Measurements from ENCODE around the gene TRPM3.

The TRPM3 gene

GRCh38 chr9:70578720-70579119 lies 542.7 kb downstream of the TRPM3 start:
- ATAC-seq (ENCODE audit: low read depth) (no peak), DNase-seq (ENCODE audit: low spot score) (no peak)
- H3K36me3 ChIP-seq (ENCODE audit: low read depth) = no peaks in the 10 kb centered on the region
- H3K27me3 ChIP-seq (ENCODE audit: insufficient read depth, poor library complexity, severe bottlenecking) = no peaks in the 10 kb centered on the region
- H3K4me1 ChIP-seq (ENCODE audit: insufficient read depth, poor library complexity, severe bottlenecking) = peaks cover 8% of the 10 kb centered on the region
- H3K9me3 ChIP-seq (ENCODE audit: severe bottlenecking) = no peaks in the 10 kb centered on the region
- no peak overlapping the region for H3K4me3 ChIP-seq (ENCODE audit: severe bottlenecking)
- TF ChIP-seq, protein P1, sequence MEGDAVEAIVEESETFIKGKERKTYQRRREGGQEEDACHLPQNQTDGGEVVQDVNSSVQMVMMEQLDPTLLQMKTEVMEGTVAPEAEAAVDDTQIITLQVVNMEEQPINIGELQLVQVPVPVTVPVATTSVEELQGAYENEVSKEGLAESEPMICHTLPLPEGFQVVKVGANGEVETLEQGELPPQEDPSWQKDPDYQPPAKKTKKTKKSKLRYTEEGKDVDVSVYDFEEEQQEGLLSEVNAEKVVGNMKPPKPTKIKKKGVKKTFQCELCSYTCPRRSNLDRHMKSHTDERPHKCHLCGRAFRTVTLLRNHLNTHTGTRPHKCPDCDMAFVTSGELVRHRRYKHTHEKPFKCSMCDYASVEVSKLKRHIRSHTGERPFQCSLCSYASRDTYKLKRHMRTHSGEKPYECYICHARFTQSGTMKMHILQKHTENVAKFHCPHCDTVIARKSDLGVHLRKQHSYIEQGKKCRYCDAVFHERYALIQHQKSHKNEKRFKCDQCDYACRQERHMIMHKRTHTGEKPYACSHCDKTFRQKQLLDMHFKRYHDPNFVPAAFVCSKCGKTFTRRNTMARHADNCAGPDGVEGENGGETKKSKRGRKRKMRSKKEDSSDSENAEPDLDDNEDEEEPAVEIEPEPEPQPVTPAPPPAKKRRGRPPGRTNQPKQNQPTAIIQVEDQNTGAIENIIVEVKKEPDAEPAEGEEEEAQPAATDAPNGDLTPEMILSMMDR (IDR thresholded peaks at IDR 0.05; ENCODE audit: poor library complexity, severe bottlenecking) = no peak
- H3K27ac ChIP-seq (ENCODE audit: poor library complexity, severe bottlenecking) = no peak overlapping the region

DNA sequence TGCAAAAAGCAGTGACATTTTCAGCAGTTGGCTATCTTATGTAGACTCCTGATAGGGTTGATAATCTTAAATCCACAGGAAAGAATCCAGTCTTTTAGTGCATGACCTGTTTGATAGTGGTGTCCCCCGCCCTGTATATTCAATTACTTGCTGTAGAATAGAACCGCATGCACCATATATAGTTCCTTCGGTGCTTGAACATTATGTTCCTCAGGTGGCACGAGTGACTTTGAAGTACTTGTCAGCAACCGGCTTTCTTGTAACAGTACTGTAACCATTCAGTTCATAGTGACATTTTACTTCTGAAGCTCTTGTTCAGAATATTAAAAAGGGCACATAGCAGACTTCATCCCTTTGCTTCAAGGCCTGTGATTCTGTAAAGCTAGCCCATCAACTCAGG lies 543.8 kb downstream of the TRPM3 start:
- no peak for DNase-seq (ENCODE audit: low spot score)
- no peaks in the 10 kb centered on the region for H3K36me3 ChIP-seq (ENCODE audit: low read depth)
- no peaks in the 10 kb centered on the region for H3K27me3 ChIP-seq (ENCODE audit: insufficient read depth, poor library complexity, severe bottlenecking)
- H3K9me3 ChIP-seq (ENCODE audit: severe bottlenecking) = no peaks in the 10 kb centered on the region
- ATAC-seq (ENCODE audit: low read depth) = no peak
- H3K27ac ChIP-seq (ENCODE audit: poor library complexity, severe bottlenecking) = no peak overlapping the region
- TF ChIP-seq, protein P1 (IDR thresholded peaks at IDR 0.05; ENCODE audit: poor library complexity, severe bottlenecking) = no peak
- H3K4me1 ChIP-seq (ENCODE audit: insufficient read depth, poor library complexity, severe bottlenecking) = peaks cover 8% of the 10 kb centered on the region
- no peak overlapping the region for H3K4me3 ChIP-seq (ENCODE audit: severe bottlenecking)

GRCh38 chr9:70576116-70576515 lies 545.3 kb downstream of the TRPM3 start:
- no peak for DNase-seq (ENCODE audit: low spot score)
- H3K9me3 ChIP-seq (ENCODE audit: severe bottlenecking) = no peaks in the 10 kb centered on the region
- TF ChIP-seq, protein P1 (IDR thresholded peaks at IDR 0.05; ENCODE audit: poor library complexity, severe bottlenecking) = no peak
- peaks cover 8% of the 10 kb centered on the region for H3K4me1 ChIP-seq (ENCODE audit: insufficient read depth, poor library complexity, severe bottlenecking)
- no peak for ATAC-seq (ENCODE audit: low read depth)
- H3K27ac ChIP-seq (ENCODE audit: poor library complexity, severe bottlenecking) = no peak overlapping the region
- H3K36me3 ChIP-seq (ENCODE audit: low read depth) = no peaks in the 10 kb centered on the region
- H3K4me3 ChIP-seq (ENCODE audit: severe bottlenecking) = no peak overlapping the region
- no peaks in the 10 kb centered on the region for H3K27me3 ChIP-seq (ENCODE audit: insufficient read depth, poor library complexity, severe bottlenecking)

DNA sequence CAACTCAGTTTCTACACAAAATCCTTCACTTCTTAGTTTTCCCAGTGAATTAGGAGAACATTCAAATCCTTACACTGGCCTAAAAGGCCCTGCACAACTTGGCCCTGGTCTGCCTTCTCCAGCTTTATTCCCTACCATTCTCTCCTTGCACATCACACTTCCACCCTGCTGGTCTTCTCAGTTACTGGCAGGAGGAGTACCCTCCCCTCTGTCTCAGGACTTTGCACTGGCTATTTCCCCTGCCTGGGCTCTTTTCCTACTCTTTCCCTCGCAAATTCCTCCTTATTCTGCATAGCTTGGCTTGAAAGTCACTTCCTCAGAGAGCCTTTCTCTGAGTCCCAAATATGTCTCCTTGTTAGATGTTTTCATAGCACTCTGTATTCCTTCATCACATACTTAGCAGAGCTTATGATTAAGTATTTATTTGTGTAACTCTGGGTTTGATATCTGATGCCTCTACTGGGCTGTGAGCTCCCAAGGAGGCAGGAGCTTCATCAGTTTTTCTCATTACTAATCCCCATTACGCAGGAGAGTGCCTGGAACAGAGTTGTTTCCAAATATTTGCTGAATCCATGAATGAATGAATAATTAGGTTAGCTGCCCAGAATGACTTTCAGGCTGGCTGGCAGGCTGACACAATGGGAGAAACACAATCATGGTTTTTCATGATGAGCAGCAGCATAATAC lies 547.1 kb downstream of the TRPM3 start:
- TF ChIP-seq, protein P1 (IDR thresholded peaks at IDR 0.05; ENCODE audit: poor library complexity, severe bottlenecking) = no peak
- Histone ChIP-seq H3K4me1 (ENCODE audit: insufficient read depth, poor library complexity, severe bottlenecking) (peaks cover 8% of the 10 kb centered on the region), H3K9me3 (ENCODE audit: severe bottlenecking) (no peaks in the 10 kb centered on the region), H3K36me3 (ENCODE audit: low read depth) (no peaks in the 10 kb centered on the region), H3K27ac (ENCODE audit: poor library complexity, severe bottlenecking) (no peak overlapping the region), H3K27me3 (ENCODE audit: insufficient read depth, poor library complexity, severe bottlenecking) (no peaks in the 10 kb centered on the region), H3K4me3 (ENCODE audit: severe bottlenecking) (no peak overlapping the region)
- no peak for ATAC-seq (ENCODE audit: low read depth)
- no peak for DNase-seq (ENCODE audit: low spot score)

DNA sequence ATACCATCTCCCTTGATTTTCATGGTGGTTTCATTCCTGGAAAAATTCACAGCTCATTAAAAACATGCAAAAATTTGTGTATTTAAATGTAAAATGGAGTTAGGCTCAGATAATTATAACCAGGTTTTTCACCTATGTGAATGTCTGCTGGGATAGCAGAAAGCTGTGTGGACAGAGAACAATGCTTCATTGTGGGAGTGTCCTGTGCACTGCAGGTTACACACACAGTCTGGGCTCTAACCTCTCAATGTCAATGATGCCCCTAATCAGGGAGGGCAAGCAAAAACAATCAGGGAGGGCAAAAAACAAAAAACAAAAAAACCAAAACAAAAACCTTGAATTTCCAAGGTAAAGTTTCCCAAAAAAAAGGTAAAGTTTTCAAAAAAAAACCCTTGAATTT lies 548.1 kb downstream of the TRPM3 start:
- Histone ChIP-seq H3K9me3 (ENCODE audit: severe bottlenecking) (no peaks in the 10 kb centered on the region), H3K36me3 (ENCODE audit: low read depth) (no peaks in the 10 kb centered on the region), H3K4me3 (ENCODE audit: severe bottlenecking) (no peak overlapping the region), H3K27ac (ENCODE audit: poor library complexity, severe bottlenecking) (no peak overlapping the region), H3K4me1 (ENCODE audit: insufficient read depth, poor library complexity, severe bottlenecking) (peaks cover 8% of the 10 kb centered on the region), H3K27me3 (ENCODE audit: insufficient read depth, poor library complexity, severe bottlenecking) (no peaks in the 10 kb centered on the region)
- no peak for DNase-seq (ENCODE audit: low spot score)
- ATAC-seq (ENCODE audit: low read depth) = no peak
- TF ChIP-seq, protein P1 (IDR thresholded peaks at IDR 0.05; ENCODE audit: poor library complexity, severe bottlenecking) = no peak

Measured in RWPE2 (cell line).